ENCODE data around the gene KDR.

KDR gene

DNA sequence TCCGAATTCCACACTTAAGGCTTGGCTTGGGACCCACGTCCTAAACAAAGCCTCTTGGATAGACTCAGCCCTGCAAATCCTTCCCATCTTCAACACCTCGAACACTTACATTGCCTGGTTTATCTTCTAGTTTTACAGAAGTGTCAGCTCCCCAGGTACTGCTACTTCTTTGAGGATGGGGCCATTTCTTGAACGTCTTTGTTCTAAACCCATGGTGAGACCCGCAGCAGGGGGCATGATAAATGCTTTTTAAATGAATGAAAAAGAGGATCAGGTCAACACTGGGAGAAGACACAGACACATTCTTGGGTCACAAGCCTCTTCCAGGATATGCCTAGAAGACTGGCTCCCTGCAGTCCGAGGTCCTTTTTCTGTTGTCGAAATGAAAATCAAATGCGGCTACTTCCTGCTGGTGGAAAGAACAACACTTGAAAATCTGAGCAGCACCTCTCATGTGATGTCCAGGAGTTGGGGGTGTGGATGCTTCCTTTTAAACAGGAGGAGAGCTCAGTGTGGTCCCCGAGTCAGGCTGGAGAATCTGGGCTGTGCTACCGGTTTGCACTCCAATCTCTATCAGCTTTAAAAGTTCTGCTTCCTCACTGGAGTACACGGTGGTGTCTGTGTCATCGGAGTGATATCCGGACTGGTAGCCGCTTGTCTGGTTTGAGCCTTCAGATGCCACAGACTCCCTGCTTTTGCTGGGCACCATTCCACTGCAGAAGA, 45.8 kb downstream of the KDR start:
- DNase-seq (ENCODE audit: low read depth in 3 of 3) = no peak

DNA sequence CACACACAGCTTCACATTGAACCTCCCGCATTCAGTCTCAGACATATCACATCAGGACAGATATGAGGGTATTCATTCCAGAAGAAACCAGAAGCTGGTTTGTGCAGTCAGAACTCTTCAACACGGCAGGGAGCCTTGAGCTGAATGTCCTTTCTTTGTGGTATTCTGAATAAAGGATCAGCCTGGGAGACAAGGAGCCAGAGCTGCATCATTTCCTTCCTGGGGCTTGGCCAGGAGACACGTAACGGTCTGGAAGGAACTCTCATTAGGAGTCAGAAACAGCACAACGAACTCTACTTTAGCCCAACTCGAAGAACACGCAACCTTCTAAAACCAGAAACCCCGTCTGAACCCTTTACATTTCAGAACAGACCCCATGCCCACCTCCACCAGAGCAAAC, 46.4 kb downstream of the KDR start:
- no peak for DNase-seq (ENCODE audit: low read depth in 3 of 3)

DNA sequence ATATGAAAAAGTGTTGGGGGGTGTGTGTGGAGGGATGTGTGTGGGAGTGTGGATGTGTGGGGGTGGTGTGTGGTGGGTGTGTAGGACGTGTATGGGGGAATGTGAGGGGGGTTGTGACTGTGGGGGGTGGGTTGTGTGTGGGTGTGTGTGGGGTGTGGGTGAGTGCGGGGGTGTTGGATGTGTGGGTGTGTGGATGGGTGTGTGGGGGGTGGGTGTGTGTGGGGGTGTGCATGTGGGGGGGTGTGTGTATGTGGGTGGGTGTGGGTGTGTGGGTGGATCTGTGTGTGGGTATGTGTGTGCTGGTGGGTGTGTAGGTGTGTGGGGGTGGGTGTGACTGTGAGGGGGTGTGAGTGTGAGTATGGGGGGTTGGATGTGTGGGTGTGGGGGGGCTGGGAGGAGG, 47.8 kb downstream of the KDR start:
- no peak for DNase-seq (ENCODE audit: low read depth in 3 of 3)

DNA sequence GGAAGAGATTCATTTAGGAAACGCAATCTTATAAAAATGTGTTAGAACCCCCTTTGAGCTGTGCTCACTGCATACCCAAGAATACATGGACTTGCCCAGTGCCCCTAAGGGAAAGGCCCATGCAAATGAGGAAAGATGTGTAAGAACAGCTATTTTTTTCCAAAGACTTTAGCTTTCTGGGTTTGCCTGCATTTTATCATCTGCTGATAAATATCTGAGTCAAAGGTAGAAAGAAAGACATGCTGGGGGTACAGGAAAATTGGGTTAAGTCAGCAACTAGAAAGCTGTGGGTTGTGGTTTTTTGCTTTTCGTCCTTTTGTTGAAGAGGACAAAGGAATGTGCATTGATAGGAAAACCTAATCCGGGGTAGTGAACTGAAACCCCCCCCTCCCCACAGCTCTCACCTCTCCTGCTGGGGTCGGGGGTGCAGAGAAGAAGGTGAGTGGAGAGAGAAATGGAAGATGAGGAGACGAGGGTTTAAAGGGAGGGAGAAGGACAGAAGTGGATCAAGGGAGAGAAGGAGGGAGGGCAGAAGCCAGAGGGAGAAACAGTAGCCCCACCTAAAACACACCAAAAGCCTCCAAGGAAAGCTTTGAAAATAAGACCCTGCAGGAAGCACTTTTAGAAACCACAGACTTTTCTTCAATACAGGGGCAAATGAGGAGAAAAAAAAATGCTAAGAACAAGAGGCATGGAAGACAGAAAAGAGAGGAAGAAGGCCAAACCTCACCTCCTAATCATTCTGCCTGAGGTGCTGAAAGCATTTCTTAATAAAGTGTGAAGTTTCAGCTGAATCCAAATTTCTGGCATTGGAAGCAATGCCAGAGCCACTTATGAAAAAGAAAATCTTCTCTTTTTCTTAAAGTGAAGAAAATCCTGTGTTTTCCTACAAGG, 49.3 kb downstream of the KDR start:
- DNase-seq (ENCODE audit: low read depth in 3 of 3) = no peak

DNA sequence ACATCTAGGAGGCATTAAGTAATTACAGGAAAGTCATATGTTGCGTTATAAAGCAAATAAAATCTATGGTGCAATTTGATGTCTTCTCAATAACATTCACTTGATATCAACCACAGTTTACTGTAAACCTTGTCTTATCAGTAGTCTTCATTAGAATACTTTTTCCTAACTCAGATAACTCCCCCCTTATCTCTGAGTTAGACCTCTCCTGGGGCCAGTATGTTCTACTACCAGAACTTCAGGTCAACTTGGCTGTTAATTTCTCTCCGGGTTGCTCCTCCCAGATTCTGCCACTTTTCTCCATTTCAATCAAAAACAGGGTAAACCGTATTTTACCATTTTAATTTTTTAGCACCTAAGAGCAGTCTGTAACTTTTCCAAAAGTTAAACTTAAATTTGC, 50.0 kb downstream of the KDR start:
- no peak for DNase-seq (ENCODE audit: low read depth in 3 of 3)

DNA sequence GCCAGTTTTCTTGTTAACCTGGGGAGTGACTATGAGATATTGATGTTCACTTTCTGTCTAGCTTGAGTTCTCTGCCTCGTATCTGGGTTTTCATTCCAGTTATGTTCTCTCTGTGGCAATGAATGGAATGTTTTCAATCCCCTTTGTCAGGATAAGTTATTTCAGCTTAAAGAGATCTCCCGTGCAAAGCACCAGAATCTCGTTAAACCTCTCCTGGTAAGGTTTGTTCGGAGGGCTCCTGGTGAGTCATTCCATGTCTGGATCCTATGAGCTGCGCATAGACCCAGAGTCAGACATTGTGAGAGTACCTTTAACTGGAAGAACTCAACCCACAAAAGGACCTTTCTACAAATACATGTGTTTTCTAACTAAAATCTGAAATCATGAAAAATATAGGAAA, 51.0 kb downstream of the KDR start:
- no peak for DNase-seq (ENCODE audit: low read depth in 3 of 3)

DNA sequence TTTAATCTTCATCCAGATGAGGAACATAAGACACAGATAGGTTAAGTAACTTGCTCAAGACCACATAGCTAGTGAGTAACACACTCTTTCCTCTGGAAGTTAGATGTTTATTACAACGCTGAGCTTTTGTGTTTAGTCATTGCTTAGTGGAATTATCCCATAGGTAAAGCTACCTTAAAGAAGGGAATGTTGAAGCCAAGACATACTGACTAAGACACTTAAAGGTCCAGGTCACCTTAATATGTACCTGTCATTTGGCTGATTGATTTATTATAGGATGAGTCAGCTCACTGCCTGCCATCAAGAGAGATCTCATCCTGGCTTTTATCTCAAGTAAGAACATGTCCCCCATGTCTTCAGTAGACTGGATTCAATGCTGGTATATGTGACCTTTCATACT, 53.4 kb downstream of the KDR start:
- no peak for DNase-seq (ENCODE audit: low read depth in 3 of 3)

DNA sequence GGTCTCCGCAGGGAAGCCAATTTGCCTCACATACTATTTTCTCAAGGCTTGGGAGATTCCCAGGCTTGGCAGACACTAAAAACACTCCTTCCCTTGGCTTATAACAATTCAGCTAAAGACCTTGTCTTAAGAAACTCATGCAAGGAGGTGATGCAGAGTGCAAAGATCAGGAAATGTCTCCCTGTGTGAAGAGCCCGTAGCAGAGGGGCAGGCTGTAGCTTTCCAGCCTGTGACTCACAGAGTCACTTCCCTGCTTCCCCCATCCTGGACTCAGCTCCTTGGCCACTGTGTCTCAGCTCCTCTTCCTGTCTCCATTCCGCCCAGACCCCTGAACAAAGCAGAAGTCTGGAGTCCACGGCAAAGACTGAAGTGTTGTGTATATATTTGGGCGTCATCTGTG, 56.1 kb downstream of the KDR start:
- DNase-seq (ENCODE audit: low read depth in 3 of 3) = no peak

DNA sequence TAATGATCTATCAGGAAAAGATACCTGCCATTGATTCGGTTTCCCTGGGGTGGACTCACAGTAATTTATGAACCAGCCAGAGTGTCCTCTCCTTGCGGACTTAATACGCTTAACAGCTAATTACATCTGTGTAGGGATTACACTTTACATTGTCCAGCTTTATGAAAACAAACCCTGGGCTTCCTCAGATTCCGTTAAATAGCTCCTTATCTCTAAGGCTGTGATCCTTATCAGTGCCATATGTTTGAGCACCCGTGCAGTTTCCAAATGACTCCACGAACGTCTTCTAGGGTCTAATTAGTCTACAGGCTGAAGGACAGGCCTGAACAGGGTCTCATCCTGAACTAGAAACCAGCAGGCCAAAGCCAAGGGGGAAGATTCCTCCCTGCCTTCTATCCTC, 56.9 kb downstream of the KDR start:
- no peak for DNase-seq (ENCODE audit: low read depth in 3 of 3)

DNA sequence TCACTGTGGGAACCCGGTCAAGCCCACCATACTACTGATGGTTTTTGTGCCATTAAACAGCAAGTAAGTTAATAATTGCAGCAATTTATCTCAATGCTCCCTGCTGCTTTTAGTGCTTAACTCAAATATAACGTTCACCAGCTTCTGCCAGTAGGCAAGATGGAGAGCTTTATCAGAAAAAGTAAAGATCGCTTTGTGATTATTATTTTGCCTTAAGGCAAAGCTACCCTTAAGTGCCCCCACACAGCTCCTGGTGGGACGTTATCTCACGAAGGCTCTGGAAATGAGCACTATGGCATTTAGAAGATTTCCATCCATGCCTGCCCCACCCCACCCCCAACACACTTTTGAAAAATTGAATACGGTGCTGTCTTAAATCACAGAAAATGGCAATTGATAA, 59.4 kb downstream of the KDR start:
- DNase-seq (ENCODE audit: low read depth in 3 of 3) = no peak

DNA sequence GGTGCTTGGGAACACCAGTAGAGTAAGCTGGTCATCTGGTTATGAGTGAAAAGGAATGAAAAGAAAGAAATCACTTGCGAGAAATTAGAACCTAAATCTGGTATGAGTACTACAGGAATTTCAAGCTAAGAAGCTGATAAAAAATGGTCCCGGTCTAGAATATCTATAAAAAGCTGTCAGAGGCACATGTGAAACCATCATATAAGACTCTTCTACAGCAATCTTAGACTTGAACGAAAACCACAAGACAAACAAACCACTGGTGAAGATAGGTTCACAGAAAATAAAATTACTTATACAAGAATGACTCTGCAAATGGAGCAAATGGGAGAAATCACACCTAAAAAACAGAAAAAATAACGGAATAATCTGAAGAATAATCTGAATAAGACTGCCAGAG, 69.9 kb downstream of the KDR start:
- DNase-seq (ENCODE audit: low read depth in 3 of 3) = no peak

DNA sequence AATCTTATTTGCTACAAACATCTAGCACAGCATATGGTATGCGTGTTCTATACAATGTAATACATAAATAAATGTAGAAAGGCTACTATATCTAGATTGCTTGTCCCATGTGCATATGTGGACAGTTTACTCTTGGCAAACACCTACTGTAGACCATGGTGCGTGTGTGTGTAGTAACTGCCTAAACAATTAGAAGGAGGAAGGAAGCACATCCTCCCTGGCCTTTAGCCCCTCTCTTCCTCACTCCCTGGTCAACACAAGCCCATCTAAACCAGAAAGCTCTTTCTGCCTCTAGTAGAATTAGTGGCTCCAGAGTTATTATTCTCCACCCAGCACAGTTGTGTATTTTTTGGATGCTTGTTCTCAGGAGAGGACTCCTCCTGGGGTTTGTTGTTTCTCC, 73.9 kb downstream of the KDR start:
- no peak for DNase-seq (ENCODE audit: low read depth in 3 of 3)

DNA sequence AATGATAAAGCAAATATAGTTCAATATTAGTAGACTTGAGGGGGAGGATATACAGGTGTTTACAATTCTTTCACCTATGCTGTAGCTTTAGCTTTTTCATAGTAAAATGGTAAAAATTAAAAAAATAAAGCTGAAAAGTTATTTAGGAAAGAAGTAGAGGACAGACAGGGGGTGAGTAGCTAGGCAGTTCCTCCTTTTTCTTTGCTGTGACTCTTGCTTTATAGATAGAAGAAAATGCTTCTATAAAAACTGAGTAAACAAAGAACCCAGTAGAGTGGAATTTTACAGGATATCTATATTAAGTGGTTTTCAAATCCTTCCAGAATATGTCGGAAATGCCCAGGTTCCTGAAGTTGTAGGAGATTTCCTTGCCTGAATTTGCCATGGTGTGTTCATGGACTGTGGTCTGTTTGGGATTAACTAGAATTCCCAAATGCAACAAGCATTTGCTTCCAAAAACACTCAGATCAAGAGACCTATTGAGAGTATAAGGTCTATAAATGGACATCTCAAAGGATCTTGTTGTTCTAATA, 74.9 kb downstream of the KDR start:
- DNase-seq (ENCODE audit: low read depth in 3 of 3) = no peak

DNA sequence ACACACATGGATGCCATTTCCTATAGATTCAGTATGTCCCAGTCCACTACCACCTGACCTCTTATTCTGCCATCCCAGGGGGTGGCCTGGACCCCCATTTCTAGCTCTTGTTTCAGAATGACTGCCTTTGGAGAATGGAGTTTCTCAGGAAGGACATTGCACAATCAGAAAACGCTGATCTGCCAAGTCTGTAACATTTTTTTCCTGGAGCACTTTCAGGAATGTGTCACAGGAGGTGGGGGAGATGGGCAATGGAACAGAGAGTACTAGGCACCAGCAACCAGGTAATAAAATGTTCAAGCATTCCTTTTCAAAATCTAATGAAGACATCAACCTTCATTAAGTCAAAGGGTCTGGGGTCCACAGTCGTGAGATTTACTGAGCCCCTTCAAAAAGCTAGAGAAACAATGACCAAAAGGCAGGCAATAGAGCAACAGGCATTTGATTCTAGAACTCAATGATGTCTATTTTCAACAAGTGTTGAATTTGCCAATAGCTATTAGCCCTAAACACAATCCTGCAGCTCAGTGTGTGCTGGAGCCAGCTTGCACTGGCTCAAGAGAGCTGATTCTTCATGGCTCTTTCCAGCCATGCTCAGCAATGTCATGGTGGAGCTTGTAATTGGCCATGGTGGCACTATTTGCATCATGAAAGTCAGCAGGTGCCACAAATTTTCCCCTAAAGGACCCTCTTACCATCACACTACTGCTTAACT, 87.1 kb downstream of the KDR start:
- no peak for DNase-seq (ENCODE audit: low read depth in 3 of 3)

DNA sequence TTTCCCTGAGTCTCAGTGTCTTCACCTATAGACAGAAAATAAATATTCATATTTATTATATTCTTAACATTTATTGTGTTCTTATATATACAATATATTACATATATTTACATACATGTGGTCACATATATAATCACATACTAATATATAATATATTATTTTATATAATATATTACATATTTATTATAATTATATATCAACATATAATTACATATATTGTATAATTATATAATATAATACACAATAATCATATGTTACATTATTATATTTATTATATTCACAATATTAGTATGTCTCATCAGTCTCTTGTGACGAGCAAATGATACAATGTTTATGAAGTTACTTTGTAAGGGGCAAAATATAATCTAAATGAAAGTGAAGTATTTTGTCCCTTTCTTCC, 87.7 kb downstream of the KDR start:
- no peak for DNase-seq (ENCODE audit: low read depth in 3 of 3)

DNA sequence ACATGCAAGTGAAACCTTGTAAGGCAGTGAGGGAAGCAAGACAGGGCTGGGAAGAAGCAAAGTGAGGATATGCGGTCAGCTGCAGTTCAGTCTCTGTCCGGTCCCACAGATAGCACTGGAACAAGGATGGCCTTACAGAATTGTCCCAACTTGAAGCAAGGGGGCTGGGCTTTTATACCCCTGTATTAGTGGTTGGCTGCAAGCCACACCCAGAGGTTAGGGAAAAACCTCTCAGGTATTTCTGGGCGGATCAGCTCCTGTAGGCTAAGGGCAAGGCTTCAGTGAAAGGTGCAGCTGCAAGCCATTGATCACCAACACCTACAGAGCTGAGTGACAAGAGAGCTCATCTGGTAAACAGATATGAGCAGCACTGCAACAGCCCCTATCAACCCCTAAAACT, 89.0 kb downstream of the KDR start:
- no peak for DNase-seq (ENCODE audit: low read depth in 3 of 3)

DNA sequence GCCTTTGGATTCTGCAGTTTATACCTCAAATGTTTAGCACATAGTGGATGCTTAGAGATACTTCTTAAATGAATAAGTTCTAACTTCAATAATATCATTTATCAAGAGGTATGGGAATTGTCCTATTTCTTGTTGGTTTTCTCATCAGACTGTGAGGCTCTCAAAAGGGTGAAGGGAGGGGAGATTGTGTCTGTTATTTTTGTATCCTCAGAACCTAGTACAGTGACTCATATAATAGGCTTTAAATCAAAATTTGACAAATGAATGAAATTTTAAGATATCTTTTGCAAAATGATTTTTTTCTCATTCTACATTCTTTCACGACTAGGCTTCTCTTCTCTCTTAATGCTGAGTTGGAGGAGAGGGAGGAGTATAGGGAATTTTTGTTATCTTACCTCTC, 89.5 kb downstream of the KDR start:
- DNase-seq (ENCODE audit: low read depth in 3 of 3) = no peak

DNA sequence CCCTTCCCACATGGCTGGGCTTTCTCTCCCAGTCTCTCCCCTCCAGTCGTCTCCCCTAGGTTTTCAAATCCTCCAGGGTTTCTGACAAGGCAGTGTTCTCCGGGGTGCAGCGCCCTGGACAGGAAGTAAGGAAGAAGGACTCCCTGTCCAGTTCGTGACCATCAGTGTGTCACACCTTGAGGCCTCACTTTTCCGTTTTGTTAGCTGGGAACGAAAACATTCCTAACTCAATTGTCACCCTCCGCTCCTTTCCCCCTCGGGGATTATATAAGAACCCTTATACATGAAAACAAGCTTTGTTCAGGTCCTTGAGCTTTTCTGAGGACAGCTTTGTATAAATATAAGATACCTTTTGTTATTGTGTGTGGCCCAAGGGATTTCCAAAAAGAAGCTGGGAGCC, 92.1 kb downstream of the KDR start:
- DNase-seq (ENCODE audit: low read depth in 3 of 3) = no peak

DNA sequence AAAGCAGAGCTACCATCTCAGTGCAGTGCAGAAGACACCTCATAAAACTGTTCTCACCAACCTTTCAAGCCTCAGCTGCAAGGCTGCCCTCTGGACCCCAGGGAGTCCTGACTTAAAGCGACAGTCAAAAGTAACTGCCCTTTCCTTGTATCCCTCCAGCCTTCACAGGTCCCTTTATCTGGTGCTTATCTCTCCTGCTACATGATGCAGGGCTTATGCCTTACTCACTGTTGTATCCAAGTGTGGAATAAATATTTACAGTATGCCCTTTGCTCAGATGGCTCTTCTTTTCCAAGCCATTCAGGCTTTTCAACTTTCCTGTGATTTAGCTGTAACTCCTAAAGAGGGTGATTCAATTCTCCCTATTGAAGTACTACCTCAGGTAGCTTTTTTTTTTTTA, 92.6 kb downstream of the KDR start:
- DNase-seq (ENCODE audit: low read depth in 3 of 3) = no peak

DNA sequence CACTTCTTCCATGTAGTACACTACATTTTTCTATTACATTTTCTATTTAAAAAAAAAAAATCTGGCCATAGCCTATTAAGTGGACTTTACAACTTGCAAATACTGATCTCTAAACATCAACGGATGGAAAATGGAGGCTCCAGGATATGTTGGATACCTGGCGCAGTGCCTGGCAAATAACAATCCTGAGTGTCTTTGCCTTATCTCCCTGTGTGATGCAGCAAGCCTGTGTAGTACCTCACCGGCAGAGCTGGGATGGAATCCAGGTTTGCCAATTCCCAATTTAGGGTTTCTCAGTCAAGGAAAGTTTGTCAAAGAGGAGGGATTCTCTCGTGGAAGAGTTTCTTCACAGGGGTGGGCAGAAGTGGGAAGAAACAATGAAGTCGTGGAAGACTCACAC, 93.2 kb downstream of the KDR start:
- no peak for DNase-seq (ENCODE audit: low read depth in 3 of 3)

DNA sequence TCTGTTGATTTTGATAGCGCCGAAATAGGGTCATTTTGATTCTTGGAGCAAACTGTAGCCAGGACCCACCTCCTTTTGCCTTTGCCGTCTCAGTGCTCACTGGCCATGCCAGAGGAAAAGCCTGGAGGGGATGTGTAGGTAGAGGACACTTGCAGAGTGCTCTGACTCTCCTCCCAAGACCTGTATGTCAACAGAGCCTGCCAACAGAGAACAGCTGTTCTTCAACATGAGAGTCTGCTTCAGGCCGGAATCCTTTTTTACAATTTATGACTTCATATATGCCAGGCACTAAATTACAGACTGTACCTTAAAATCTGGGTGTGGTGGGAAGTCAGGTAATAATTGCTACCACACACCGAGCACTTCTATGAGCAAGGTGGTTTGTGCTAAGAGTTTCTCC, 94.2 kb downstream of the KDR start:
- no peak for DNase-seq (ENCODE audit: low read depth in 3 of 3)

DNA sequence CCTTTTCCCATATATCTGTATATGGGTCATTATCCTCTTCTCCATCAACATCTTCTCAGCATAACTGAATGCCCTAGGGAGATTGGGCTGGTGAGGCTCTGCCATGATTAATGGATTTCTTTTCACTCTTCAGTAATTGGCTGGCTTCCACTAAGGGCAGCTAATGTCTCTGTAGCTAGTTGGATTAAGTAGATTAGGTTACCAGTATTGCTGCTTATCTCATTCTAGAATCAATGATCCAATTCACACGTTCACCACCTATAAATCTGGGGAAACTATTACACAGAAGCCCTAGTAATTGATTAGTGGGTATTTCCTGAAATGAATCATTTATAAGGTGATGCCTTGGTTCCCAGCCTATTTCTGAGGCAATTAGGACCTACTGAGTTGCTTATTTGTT, 94.8 kb downstream of the KDR start:
- DNase-seq (ENCODE audit: low read depth in 3 of 3) = no peak

Measured in stimulated activated CD4-positive, alpha-beta T cell treated with anti-CD3 and anti-CD28 coated beads, TNF-alpha, amount 100 ng/mL, for 24 hours (primary cell).